Stimulated activated CD8-positive, alpha-beta memory T cell treated with anti-CD3 and anti-CD28 coated beads, Interleukin-2, amount 100 ng/mL, for 1 hour (primary cell): ENCODE data around the gene LRPPRC.

Experiments
- DNase-seq, 2 donors: peaks; one replicate each; pipeline ENCODE4 v3.0.0-alpha.2; 2020; ENCODE audit warnings: low read depth in 2 of 2

LRPPRC gene

DNA sequence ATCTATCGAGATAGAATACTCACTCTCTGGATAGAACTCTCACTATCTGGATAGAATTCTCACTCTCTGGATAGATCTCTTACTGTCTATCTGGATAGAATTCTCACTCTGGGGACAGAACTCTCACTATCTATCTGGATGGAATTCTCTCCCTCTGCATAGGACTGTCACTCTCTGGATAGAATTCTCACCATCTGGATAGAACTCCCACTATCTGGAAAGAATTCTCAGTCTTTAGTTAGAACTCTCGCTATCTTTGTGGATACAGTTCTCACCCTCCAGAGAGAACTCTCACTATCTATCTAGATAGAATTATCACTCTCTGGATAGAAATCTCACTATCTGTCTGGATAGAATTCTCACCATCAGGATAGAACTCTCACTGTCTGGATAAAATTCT is 140.5 kb downstream of the LRPPRC start:
- DNase-seq = no peak

DNA sequence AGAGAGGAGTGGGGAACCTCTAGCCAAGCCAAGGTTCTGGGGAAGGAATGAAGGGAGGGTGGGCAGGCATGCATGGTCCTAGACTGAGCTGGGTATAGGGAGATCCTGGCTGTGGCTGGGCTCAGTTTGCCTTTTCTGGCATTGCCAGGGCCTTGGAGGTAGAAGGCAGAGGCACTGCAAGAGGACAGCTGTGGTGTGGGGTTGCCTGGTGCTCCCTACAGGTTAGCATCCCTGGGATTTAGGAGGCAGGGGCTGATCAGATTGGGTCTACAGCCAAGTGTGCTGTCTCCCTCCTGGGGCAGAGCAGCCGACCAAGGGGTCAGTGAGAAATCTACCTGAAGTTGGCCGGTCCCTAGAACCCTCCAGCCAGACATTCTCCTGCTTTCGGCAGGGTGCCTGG is 141.1 kb downstream of the LRPPRC start:
- no peak for DNase-seq

DNA sequence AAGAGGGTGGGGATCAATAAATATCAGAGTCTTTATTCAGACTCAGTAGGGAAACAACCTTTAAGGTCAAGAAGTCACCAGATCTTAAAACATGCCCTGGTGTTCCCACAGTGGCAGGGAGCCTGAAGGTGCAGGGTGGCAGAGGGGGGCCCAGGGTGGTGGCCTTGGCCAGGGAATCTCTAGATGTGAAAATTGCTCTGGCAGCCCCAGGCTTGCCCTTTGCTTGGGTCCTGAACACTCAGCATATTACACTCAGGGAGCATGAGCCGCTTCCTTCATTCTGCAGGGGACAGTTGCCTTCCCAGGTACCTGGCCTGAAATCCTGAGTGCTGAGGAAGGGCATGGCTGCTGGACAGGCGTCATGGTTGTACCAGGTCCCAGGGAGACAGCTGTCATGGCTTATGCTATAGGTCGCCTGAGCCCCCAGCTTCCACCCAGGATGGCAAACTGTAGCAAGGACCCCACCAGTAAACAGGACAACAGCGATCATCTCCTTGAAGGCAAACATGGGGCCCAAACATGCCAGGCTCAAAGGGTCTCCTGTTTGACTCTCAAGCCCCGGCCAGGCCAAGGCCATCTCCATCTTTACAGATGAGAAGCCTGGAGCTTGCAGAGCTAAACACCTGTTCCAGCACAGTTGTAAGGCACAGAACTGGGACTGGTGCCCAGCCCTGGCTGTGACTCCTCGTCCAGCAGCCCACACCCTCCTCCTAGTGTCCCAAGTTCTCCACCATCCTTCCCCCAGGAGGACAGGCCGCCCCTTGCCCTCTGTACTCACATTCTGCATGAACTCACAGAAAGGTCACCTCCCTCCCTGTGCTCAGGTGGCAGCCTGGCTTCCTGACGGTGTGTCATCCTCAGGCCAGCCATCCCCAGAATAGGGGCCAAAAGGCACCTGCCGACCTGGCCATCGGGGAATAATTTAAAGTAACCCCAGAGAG is 142.4 kb downstream of the LRPPRC start:
- no peak for DNase-seq

DNA sequence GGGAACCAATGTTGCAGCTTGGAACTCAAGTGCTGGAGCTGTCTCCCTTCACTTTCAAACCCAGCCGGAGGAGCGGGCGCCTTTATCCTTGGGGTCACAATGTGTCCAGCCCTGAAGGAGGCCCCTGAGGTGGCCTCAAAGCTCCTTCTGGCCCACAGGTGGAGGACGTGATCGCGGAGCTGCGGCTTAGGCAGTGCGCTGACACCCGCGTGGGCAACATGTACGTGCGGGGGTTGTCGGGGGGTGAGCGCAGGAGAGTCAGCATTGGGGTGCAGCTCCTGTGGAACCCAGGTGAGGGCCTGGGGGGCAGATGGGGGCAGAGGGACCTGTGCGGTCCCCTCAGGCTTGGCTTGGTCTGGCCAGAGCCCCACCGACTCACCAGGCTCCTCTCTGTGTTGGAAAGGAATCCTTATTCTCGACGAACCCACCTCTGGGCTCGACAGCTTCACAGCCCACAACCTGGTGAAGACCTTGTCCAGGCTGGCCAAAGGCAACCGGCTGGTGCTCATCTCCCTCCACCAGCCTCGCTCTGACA is 143.5 kb downstream of the LRPPRC start:
- no peak for DNase-seq

DNA sequence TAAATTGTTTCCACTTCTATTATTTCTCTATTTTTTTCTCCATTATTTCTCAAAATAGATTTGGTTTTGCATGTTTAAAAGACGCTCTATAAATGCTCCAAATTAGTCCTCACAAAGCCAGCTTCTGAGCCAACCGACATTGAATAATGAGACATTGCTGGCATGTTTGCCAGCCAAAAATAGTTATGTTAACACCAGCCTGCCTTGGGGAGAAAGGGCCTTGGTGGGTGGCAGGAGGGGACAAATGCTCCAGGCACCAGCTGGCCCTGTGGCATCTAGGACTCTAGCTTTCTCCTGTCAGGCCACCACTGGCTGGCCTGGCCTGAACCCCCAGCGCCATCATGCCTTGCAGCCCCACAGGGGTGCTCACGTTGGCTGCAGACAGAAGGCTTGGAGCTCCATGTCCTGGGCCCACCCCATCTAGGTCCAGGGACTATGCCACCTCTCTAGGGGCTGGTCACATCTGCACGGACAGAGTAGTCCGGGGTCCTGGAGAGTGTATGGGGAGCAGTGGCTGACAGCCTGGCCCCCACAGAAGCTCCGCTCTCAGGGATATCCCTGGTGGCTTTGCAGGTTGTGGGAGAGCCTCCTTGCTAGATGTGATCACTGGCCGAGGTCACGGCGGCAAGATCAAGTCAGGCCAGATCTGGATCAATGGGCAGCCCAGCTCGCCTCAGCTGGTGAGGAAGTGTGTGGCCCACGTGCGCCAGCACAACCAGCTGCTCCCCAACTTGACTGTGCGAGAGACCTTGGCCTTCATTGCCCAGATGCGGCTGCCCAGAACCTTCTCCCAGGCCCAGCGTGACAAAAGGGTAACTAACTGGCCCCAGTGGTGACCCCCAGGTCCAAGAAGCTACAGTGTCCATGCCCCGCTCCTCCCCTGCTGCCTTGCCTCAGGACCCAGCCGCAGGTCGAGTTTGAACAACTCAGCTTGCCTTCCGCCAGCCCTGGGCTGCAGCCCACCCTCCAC is 144.5 kb downstream of the LRPPRC start:
- no peak for DNase-seq

DNA sequence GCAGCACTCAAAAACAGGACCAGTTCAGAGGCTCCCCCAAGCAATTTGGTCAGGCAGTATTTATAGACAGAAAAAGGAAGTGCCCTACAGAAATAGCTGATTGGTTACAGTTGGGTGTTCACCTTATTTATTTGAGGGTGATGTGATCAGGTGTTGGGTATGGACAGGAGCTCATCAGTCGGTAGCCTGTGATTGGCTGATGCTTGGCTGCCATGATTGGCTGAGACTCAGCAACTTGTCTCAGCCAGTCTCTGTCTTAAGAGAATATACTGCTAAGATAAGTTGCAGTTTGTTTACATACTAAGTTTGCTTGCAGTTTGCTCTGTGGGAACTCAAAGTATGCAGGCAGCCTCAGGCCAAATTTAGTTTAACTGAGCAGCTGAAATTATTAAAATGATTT is 147.6 kb downstream of the LRPPRC start:
- no peak for DNase-seq

DNA sequence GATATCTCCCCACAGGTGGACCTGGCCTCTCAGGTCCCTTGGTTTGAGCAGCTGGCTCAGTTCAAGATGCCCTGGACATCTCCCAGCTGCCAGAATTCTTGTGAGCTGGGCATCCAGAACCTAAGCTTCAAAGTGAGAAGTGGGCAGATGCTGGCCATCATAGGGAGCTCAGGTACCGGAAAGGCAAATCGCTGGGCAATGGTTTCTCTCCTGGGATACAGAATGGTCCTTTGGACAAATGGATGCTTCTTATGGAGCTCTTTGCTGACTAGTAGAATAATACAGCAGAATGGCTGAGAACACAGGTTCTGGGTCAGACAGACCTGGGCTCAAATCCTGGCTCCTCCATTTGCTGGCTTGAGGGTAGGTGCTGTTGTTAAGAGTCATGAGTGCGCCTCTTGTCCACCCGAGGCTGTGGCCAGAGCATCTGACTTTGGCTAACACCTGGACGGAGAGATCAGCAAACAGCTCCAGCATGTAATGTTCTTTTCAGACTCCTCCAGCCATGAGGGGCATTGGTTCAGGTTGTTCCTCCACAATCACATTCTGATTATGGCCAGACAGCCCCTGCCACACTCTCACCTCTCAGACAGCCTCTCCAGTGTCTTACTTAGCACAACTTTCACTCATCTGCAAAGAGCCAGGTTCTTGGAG is 149.5 kb downstream of the LRPPRC start:
- DNase-seq = no peak

DNA sequence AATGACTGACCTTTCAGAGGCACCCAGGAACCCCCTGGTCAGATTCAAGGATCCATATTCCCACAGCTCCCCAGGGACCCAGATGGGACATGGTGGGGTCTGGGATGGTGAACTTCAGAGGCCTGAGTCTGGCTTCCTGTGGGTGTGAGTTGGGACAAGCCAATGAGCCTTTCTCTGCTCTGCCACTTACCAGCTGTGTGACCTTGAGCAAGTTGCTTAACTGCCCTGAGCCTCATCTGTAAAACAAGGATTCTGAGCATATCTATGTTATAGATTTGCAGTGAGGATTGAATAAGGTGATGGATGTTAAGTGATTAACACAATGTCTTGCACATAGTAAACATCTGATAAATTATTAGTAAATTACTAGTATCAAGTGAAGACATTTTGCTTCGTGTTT is 150.6 kb downstream of the LRPPRC start:
- DNase-seq = no peak

DNA sequence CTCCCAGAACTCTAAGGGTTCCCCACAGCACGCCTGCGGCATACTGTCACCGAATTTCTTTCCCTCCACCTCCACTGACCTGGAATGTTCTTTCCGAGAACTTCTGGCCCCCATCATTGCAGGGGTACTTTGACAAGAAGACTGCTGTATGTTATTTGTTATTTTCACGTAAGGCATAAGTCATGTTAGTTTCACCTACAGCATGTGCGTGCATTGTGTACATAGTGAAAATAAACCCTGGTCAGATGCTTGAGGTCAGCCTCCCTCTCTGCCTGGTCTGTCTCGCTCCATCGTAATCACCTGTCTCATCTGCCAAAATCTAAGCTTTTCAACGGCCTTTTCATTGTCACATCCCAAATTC is 152.9 kb downstream of the LRPPRC start:
- DNase-seq = no peak

DNA sequence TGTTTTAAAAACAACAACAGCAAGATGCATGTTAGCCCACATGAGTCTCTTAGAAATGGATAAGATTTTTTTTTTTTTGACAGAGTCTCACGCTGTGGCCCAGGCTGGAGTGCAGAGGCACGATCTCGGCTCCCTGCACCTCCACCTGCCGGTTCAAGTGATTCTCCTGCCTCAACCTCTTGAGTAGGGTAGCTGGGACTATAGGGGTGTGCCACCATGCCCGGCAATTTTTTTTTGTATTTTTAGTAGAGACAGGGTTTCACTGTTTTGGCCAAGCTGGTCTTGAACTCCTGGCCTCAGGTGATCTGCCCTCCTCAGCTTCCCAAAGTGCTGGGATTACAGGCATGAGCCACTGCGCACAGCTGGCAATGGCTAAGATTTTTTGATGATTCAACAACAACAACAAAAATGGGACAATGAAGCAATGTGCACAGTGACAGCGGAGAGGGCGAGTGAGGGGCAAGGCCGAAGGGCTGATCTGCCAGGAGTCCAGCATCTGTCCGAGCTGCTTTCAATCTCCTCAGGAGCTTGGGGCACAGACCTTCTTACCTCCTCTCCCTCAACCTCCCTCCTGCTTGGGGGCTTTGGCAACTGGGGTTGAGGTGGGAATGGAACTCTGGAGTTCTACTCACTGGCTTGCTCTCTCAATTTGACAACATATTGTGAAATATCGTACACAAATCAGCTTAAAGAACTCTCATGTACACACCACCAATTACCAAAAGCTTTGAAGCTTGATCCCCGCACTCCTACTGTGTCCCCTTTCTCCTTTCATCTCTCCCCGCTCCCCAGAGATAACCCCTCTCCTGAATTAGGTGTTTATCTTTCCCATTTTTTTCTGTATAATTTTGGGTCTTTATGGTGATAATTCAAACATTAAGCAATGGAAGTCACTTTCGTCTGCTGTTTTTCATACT is 153.6 kb downstream of the LRPPRC start:
- DNase-seq = no peak

DNA sequence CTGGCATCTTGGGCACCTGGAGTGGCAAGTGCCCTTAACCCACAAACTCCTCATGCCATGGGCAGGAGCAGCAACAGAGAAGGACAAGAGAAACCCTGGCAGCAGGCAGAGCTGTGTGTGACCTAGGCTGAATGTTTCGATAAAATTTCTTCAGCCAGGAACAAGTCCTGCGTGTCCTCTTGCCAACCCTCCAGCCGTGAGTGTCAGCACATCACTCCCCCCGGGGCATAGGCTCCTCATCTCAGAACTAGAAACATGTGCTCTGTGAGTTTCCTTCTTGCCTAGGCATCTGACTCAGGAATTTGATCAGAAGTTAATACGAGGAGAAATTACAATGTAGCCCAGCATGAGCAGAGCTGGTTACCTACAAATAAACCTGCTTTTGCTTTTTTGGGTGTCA is 154.8 kb downstream of the LRPPRC start:
- DNase-seq = no peak

DNA sequence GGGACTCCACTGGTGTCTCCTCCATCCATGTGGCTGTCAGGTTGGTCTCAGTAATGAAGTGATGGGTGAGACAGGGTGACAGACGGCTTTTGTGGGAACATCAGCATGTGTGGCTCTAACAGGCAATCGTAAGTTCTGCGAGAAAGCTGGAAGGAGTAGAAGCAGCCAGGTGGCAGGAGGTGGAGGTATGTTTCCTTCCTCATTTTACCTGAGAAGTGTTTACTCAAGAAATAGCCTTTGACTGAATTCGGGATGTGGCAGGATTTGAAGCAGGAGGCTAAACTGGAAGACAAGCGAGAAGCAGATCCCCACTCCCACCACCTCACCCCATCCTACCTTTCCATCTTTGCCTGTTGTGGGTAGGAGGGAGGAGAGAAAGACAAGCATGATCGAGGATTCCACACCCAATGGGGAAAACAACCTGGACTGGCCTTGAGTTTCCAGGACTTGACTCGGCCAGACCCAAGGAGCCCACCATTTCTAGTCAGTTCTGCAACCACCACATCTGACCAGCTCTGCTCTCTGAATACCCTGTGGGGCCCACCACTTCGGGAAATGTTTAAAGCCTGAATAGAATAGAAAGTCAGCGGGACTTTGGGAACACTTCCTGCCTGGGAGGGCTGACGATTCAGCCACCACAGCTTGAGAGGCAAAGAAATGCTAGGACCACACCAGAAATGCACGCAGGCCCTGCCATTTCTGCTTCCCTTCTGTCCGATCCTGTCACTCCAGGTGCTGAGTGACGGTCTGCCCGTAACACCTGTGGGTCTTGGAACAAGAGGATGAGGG is 155.8 kb downstream of the LRPPRC start:
- no peak for DNase-seq

DNA sequence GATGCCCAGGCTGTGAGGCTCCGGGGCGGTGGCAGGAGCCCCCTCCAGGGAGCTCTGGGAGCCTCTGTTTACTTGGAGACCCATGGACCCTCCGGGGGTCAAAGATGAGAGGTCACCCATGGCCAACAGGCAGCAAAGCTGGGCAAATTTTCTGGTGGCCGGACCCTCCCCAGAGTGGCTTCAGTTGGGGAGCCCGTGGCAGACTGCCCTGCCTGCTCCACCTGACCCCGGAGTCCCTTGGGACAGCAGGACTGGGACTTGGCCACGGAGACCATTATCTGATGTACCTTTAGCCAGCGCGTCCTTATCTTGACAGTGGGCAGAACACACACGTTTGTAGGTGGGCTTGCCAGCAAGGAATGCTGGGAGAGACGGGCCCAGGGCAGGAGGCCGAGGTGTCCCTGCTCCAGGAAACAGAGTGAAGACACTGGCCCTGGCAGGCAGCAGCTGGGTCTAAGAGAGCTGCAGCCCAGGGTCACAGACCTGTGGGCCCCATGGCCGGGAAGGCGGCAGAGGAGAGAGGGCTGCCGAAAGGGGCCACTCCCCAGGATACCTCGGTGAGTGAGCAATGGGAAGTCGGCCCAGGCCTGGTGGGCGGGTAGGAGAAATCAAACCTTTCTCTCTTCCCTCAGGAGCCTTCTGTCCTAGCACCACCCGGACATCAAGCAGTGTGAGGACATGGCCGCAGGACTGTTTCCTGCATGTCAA is 157.1 kb downstream of the LRPPRC start, which contains the start of the genes ABCG5 and ABCG8:
Gene ABCG5, minus strand, starts transcription at position 280 of the 708 bp plus-strand sequence. Its CDS starts 160 bp downstream, at position 120.
Gene ABCG8, plus strand, starts transcription at position 412 of the 708 bp plus-strand sequence. Its CDS starts 83 bp downstream, at position 495.
- no peak for DNase-seq

DNA sequence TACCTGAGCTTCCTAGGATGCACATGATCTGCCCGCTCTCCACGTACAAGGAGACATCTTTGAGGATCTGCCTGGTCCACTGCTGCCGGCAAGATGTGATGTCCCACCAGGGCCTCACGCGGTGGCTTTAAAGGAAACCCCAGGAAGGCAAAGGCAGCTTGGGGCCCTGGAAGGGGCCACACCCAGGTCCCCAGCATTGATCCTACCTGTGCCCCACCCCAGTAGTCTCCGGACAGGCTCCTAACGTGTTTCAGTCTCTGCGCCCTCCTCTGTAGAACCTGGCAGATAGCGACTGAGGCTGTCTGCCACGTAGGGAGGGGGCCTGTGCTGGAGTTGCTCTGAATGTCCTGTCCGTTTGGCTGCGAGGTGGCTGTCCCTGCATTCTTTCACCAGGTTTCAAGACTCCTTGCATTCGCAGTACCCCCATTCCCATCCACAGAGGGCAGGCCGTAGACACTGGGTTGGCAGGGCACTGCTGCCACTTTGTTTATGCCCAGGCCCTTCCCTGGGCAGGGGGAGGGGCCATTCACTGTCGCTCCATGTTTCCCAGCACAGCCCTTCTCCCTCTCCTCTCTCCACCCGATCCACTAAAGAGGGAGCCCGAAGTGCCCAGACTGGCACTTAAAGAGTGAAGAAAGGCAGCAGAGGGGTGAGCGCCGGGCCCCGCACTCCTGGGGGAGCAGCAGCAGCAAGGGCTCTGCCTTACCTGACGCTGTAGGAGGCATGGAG is 157.8 kb downstream of the LRPPRC start:
- DNase-seq = no peak

DNA sequence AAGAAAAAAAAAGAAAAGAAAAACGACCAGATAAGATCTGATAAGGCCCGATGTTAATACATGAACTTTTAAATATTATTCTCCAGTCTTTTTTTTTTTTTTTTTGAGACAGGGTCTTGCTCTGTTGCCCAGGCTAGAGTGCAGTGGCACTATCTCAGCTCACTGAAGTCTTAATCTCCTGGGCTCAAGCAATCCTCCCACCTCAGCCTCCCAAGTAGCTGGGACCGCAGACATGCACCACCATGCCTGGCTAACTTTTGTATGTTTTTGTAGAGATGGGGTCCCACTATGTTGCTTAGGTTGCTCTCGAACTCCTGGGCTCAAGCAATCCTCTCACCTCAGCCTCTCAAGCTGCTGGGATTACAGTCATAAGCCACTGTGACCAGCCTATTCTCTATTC is 158.8 kb downstream of the LRPPRC start:
- DNase-seq = no peak
